SH-SY5Y (cell line): ENCODE data around the gene SERPINA3.

ENCODE experiments used
- GATA2 ChIP-seq: IDR thresholded peaks from 2 replicates; pipeline ENCODE4 v1.6.1; 2011; ENCODE audit warnings: mild to moderate bottlenecking, low read depth, low read length
- GATA3 ChIP-seq: IDR thresholded peaks from 2 replicates; pipeline ENCODE4 v1.6.1; 2011; ENCODE audit warnings: low read depth, mild to moderate bottlenecking, low read length, moderate library complexity

DNA sequence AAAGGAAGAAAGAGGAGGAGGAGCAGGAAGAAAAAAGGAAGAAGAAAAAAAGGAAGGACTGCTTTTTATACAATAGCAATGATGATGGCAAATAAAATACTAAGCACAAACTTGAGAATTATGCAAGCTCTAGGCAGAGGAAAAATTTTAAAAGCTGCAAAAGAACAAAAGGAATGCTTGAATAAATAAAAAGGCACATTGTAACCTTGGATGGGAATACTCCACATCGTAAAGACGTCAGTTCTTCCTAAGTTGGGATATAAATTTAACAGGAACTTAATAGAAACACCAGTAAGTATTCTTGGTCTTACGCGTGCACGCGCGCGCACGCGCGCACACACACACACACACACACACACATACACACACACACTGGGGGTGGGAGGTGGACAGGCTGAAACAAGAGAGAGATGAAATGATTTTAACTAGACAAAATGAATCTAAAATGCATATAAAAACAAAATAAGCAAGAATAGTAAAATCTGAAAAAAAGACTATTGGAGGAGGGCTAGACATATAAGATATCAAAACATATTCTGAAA, 43.0 kb downstream of the SERPINA3 start:
- TF ChIP-seq GATA2 (no peak), GATA3 (no peak)
